RPMI7951 (cell line): ENCODE data around the gene CITED2. TPM values are rescaled to one million over a fixed set of nuclear protein-coding genes. Genes with fewer than 3 reads are reported as not detected.

ENCODE experiments used
- DNase-seq: peaks from one replicate; pipeline ENCODE4 v3.0.0-alpha.2; 2012; ENCODE audit warnings: low read depth
- total RNA-seq: library from RNA; depleted of rRNA; stranded (reverse); fragments of >200 nt; shearing (Covaris generic); gene quantifications from 2 replicates; pipeline ENCODE4 v1.2.3, GENCODE V29; 2014; rRNA removed

The CITED2 gene
- total RNA-seq, 1 experiment from 2014 or later, result 40.0 TPM

- no peak for DNase-seq
Measured at GRCh38 chr6:139330306-139330705, 44.1 kb downstream of the CITED2 start.

- DNase-seq, result no peak
Measured at GRCh38 chr6:139329224-139329623, 45.2 kb downstream of the CITED2 start.

- no peak for DNase-seq
Measured at GRCh38 chr6:139327038-139327437, 47.4 kb downstream of the CITED2 start.

GRCh38 chr6:139325686-139326085, 48.8 kb downstream of the CITED2 start:
- no peak for DNase-seq

GRCh38 chr6:139325125-139325524, 49.3 kb downstream of the CITED2 start:
- no peak for DNase-seq

GRCh38 chr6:139324301-139324555, 50.2 kb downstream of the CITED2 start:
- DNase-seq, result no peak

- peak; percentile 94 for DNase-seq
Measured at GRCh38 chr6:139323511-139324300, 50.7 kb downstream of the CITED2 start.

Other genes starting within 250 kb of the CITED2 start
- 14.9 and 15.2 TPM in 2 replicates for gene HECA, start 239.6 kb downstream of the CITED2 start, total RNA-seq
- 0.98 and 1.1 TPM in 2 replicates for gene TXLNB, start 82.7 kb downstream of the CITED2 start, total RNA-seq